Measurements from ENCODE around the gene SLC50A1. TPM values are rescaled to one million over a fixed set of nuclear protein-coding genes. Genes with fewer than 3 reads are reported as not detected.

The SLC50A1 gene
- total and polyA plus RNA-seq, 9 of the 15 experiments (the other 6 are each of a cell fraction or from before 2014, with no cell fraction given), result 46.5 to 132 (median 91.9) TPM

- TF ChIP-seq, protein P1, sequence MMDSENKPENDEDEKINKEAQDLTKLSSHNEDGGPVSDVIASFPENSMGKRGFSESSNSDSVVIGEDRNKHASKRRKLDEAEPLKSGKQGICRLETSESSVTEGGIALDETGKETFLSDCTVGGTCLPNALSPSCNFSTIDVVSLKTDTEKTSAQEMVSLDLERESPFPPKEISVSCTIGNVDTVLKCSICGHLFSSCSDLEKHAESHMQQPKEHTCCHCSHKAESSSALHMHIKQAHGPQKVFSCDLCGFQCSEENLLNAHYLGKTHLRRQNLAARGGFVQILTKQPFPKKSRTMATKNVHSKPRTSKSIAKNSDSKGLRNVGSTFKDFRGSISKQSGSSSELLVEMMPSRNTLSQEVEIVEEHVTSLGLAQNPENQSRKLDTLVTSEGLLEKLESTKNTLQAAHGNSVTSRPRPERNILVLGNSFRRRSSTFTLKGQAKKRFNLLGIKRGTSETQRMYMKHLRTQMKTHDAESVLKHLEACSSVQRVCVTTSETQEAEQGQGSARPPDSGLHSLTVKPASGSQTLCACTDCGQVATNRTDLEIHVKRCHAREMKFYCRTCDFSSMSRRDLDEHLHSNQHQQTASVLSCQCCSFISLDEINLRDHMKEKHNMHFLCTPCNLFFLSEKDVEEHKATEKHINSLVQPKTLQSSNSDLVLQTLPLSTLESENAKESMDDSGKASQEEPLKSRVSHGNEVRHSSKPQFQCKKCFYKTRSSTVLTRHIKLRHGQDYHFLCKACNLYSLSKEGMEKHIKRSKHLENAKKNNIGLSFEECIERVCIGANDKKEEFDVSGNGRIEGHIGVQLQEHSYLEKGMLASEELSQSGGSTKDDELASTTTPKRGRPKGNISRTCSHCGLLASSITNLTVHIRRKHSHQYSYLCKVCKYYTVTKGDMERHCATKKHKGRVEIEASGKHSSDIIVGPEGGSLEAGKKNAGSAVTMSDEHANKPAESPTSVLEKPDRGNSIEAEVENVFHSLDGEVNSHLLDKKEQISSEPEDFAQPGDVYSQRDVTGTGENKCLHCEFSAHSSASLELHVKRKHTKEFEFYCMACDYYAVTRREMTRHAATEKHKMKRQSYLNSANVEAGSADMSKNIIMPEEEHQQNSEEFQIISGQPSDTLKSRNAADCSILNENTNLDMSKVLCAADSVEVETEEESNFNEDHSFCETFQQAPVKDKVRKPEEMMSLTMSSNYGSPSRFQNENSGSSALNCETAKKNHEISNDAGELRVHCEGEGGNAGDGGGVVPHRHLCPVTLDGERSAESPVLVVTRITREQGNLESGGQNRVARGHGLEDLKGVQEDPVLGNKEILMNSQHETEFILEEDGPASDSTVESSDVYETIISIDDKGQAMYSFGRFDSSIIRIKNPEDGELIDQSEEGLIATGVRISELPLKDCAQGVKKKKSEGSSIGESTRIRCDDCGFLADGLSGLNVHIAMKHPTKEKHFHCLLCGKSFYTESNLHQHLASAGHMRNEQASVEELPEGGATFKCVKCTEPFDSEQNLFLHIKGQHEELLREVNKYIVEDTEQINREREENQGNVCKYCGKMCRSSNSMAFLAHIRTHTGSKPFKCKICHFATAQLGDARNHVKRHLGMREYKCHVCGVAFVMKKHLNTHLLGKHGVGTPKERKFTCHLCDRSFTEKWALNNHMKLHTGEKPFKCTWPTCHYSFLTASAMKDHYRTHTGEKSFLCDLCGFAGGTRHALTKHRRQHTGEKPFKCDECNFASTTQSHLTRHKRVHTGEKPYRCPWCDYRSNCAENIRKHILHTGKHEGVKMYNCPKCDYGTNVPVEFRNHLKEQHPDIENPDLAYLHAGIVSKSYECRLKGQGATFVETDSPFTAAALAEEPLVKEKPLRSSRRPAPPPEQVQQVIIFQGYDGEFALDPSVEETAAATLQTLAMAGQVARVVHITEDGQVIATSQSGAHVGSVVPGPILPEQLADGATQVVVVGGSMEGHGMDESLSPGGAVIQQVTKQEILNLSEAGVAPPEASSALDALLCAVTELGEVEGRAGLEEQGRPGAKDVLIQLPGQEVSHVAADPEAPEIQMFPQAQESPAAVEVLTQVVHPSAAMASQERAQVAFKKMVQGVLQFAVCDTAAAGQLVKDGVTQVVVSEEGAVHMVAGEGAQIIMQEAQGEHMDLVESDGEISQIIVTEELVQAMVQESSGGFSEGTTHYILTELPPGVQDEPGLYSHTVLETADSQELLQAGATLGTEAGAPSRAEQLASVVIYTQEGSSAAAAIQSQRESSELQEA (IDR thresholded peaks at IDR 0.05; ENCODE audit: low read depth), result no peak
Observed at GRCh38 chr1:155134322-155134721, 1.3 kb upstream of the SLC50A1 start (continued).

DNA sequence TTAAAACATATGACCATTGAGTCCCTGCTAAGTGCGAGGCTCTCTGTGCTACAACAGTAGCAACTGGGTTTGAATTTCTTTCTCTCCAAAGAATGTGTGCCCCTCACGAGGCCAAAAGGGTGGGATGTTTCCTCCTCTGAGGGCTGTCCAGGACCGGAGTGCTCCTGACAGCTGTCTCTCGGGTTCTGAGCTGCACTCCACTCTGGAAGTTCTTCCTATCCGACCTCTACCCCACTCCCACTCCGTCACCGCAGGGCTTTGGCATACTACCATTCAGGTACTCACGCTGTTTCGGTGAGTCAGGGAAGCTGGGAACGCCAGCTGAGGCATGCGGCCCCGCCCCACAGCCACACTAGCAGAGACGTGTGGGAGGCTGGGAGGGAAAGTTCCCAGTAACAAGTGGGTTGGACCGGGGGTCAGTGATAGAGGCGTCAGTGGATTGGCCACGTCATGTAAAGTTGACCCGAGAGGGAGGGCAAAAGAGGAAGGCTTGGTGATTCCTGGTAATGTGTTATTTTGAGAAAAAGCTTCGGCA is 705 bp upstream of the SLC50A1 start:
- Histone ChIP-seq H3K79me2 (ENCODE audit: control insufficient read depth, insufficient read depth, low read length) (peaks cover 48% of the 10 kb centered on the region), H3K9me1 (ENCODE audit: control insufficient read depth, insufficient read depth, low read length) (no peaks in the 10 kb centered on the region), H3K4me2 (ENCODE audit: insufficient read depth, low read length) (peak overlapping the region; percentile 84), H3K9ac (ENCODE audit: insufficient read depth in 1 of 2, low read depth in 2 of 2, low read length in 2 of 2) (peak overlapping the region; percentile 91 to 96), H4K20me1 (replicated peaks; ENCODE audit: control insufficient read depth, insufficient read depth, low read length) (no peaks in the 10 kb centered on the region), H3K36me3 (ENCODE audit: control insufficient read depth, insufficient read depth, low read length) (peaks cover 44% of the 10 kb centered on the region), H3K4me1 (replicated peaks in 1 of 2; ENCODE audit: control insufficient read depth in 2 of 2, insufficient read depth in 2 of 2, low read length in 2 of 2) (peaks cover 51 to 66% of the 10 kb centered on the region in 2 experiments), H3K27ac (ENCODE audit: extremely low read depth, low read depth, low read length) (peak overlapping the region; percentile 92), H3K4me3 (peak overlapping the region; percentile 82), H3K9me3 (replicated peaks; ENCODE audit: control insufficient read depth, insufficient read depth, low read depth, low read length) (no peaks in the 10 kb centered on the region), H3K27me3 (ENCODE audit: control insufficient read depth in 2 of 2, insufficient read depth in 2 of 2, low read length in 2 of 2) (no peaks in the 10 kb centered on the region), H2AFZ (ENCODE audit: low read depth, low read length) (peak overlapping the region; percentile 91)
- CTCF ChIA-PET (ENCODE audit: low intra/inter-chr PET ratio), result no interaction called here
- BruUV-seq (replicated peaks), result TSS peak; percentile 40
- in situ Hi-C loops (cut with MboI), result no loop called here
- intact Hi-C loops (cut with micrococcal nuclease), result no loop called here
- 1% methylated on average over 18 of the region's 18 CpGs for WGBS (ENCODE audit: insufficient coverage, low coverage, missing lambda C conversion rate)
- FAIRE-seq (peak; percentile 97), ATAC-seq (peak; percentile 73), DNase-seq (ENCODE audit: extremely low read depth in 1 of 4, low spot score in 3 of 4) (peak; percentile 82 to 96 (median 88))
- POLR2A ChIA-PET, result interaction anchor here (0.5 to 2.2 kb wide), 5 partner anchors 10 to 1571 kb away, joined by 3 to 7 read pairs (median 3); partner anchors contain the start of gene CRABP2
- TF ChIP-seq, protein P2, sequence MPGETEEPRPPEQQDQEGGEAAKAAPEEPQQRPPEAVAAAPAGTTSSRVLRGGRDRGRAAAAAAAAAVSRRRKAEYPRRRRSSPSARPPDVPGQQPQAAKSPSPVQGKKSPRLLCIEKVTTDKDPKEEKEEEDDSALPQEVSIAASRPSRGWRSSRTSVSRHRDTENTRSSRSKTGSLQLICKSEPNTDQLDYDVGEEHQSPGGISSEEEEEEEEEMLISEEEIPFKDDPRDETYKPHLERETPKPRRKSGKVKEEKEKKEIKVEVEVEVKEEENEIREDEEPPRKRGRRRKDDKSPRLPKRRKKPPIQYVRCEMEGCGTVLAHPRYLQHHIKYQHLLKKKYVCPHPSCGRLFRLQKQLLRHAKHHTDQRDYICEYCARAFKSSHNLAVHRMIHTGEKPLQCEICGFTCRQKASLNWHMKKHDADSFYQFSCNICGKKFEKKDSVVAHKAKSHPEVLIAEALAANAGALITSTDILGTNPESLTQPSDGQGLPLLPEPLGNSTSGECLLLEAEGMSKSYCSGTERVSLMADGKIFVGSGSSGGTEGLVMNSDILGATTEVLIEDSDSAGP (CRISPR knock-in tag; IDR thresholded peaks at IDR 0.05), result no peak
- TF ChIP-seq PBX2 (CRISPR knock-in tag; IDR thresholded peaks at IDR 0.05; ENCODE audit: low read depth), result no peak
- no peak for TF ChIP-seq PBX2 (tag; conservative IDR thresholded peaks at IDR 0.05; ENCODE audit: low read depth)
- no peak for TF ChIP-seq NR3C1 (CRISPR knock-in tag; IDR thresholded peaks at IDR 0.05)
- TF ChIP-seq OTX1 (CRISPR knock-in tag; IDR thresholded peaks at IDR 0.05), result no peak
- TF ChIP-seq HOXB6 (CRISPR knock-in tag; IDR thresholded peaks at IDR 0.05; ENCODE audit: borderline replicate concordance), result no peak
- TF ChIP-seq CCAR2 (IDR thresholded peaks at IDR 0.05; ENCODE audit: low read depth, low read length), result no peak

Data from K562 (cell line).